GM12874 (cell line): ENCODE data around the gene EPHA6.

Experiments
- TF ChIP-seq, protein P1 (sequence below): IDR thresholded peaks from 2 replicates; pipeline ENCODE4 v1.5.1; 2011; ENCODE audit warnings: low read depth, mild to moderate bottlenecking, control low read depth, low read length, moderate library complexity; ENCODE audit not compliant: insufficient read depth

Gene EPHA6

GRCh38 chr3:96970211-96970610 lies 155.8 kb downstream of the EPHA6 start:
- TF ChIP-seq, protein P1, sequence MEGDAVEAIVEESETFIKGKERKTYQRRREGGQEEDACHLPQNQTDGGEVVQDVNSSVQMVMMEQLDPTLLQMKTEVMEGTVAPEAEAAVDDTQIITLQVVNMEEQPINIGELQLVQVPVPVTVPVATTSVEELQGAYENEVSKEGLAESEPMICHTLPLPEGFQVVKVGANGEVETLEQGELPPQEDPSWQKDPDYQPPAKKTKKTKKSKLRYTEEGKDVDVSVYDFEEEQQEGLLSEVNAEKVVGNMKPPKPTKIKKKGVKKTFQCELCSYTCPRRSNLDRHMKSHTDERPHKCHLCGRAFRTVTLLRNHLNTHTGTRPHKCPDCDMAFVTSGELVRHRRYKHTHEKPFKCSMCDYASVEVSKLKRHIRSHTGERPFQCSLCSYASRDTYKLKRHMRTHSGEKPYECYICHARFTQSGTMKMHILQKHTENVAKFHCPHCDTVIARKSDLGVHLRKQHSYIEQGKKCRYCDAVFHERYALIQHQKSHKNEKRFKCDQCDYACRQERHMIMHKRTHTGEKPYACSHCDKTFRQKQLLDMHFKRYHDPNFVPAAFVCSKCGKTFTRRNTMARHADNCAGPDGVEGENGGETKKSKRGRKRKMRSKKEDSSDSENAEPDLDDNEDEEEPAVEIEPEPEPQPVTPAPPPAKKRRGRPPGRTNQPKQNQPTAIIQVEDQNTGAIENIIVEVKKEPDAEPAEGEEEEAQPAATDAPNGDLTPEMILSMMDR = no peak

DNA sequence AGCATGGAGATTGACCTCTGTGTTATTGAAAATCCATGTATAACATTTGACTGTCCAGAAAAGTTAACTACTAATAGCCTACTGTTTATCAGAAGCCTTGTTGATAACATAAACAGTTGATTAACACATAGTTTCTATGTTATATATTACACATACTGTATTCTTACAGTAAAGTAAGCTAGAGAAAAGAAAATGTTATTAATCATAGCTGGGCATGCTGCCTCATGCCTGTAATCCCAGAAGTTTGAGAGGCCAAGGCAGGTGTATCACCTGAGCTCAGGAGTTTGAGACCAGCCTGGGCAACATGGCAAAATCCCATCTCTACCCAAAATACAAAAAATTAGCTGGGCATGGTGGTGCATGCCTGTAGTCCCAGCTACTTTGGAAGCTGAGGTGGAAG lies 163.3 kb downstream of the EPHA6 start:
- TF ChIP-seq, protein P1 = no peak

DNA sequence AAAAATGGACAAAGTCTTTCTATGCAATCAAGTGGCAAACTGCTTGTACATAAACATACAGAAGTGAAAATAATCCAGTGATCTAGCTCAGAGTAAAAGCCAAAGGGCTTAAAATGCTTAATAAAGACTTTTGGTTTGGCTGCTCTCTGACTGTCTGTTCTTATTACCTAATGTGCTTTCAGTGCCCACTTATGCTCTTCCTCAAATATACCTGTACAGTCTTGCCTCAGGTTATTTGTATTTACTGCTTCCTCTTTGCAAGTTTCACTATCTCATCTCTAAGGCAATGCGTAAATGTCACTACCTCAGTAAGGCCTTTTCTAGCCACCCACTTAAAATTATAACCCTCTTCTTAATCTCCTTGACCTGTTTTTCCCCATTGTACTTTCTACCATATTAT lies 171.8 kb downstream of the EPHA6 start:
- TF ChIP-seq, protein P1 = no peak

- TF ChIP-seq, protein P1 = no peak
Measured at GRCh38 chr3:96991231-96991630, 176.8 kb downstream of the EPHA6 start.

DNA sequence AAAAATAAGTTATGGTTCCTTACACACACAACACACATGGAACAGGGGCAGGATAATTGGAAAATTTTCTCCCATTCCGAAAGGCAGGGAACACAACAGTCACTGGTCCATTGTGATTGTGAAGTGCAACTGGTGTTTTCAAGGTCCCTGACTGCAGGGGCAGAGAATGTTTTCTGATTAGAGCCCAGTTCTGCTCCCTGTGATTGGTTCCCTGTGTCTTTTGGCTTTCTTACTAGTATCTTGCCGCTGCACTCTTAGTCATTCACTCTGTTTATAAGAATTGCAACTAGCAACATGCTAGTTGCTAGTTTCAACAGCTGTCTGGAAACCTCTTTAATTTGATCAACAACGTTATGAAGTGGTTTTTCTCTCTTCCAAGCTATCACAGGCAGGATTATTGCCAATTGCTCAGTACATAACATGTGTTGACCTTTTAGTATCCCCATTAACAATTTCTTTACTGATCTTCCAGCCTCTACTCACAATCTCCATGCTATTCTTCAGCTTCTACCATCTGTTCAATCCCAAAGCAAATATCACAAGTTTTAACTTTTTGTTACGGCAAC lies 177.5 kb downstream of the EPHA6 start:
- TF ChIP-seq, protein P1 = no peak

DNA sequence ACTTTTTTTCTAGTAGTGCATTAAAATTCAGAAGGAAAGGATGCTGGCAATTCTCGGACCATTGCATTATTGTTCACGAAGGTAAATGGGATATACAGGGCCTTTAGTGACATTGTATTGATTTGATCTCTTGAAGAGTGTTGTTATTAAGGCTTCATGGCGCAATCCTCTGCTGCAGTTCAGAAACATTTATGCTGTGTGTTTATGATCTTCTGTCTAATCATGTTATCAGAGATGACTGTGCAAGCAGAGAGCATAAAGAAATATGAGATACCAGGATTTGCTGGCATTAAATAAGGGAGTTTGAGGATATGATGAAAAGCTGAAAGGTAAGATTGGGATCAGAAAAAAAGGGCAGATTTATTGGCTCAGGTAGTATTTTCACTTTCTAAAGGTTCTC lies 180.6 kb downstream of the EPHA6 start:
- TF ChIP-seq, protein P1 = no peak

DNA sequence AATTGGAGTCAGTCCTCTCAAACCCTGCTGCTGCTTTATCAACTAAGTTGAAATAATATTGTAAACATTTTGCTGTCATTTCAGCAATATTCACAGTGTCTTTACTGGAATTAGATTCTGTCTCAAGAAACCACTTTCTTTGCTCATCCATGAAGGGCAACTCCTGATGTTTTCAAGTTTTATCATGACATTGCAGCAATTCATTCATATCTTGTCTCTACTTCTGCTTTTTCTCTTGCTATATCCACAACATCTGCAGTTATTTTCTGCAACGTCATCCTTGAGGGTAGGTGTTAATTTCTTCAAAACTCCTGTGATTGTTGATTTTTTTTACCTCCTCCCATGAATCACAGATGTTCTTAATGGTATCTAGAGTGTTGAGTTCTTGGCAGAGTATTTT lies 181.6 kb downstream of the EPHA6 start:
- TF ChIP-seq, protein P1 = no peak
